Lower lobe of right lung (tissue), 2 donors: ENCODE measurements around the gene CCDC181. TPM values are rescaled to one million over a fixed set of nuclear protein-coding genes. Genes with fewer than 3 reads are reported as not detected.

Experiments
- ATAC-seq, 2 donors: fragments of 200-7000 bp; cut with Tn5 transposase; one replicate each; pipeline ENCODE4 v1.9.1; 2020 to 2022; ENCODE audit warnings: mild to moderate bottlenecking in 2 of 2, moderate library complexity in 2 of 2
- DNase-seq: peaks from one replicate; pipeline ENCODE4 v3.0.0-alpha.2; 2020
- H3K27ac ChIP-seq: fragments of 200-600 bp; one replicate; pipeline ENCODE4 v1.8.0; 2022
- H3K27me3 ChIP-seq: fragments of 200-600 bp; one replicate; pipeline ENCODE4 v1.8.0; 2022; ENCODE audit warnings: low read depth
- H3K36me3 ChIP-seq: fragments of 200-600 bp; one replicate; pipeline ENCODE4 v1.8.0; 2022; ENCODE audit warnings: mild to moderate bottlenecking
- H3K4me1 ChIP-seq: fragments of 200-600 bp; one replicate; pipeline ENCODE4 v1.8.0; 2022
- H3K4me3 ChIP-seq: fragments of 200-600 bp; one replicate; pipeline ENCODE4 v1.8.0; 2022; ENCODE audit warnings: mild to moderate bottlenecking
- H3K9me3 ChIP-seq: fragments of 200-600 bp; one replicate; pipeline ENCODE4 v1.8.0; 2022
- intact Hi-C: fragments of 100-400 bp; cut with DNase I; formaldehyde crosslinking; loops from one replicate; pipeline ENCODE4 v1.11.0; 2022
- long read RNA-seq: library from polyadenylated mRNA; unstranded; transcript quantifications from one replicate; pipeline ENCODE4 v2.0.0, GENCODE V29; 2021
- total RNA-seq: library from RNA; stranded (reverse); fragmentation: NEBNext Ultra II Directional; extraction: Animal tissue kit (Norgen Biotek cat#: 25700); gene quantifications from one replicate; pipeline ENCODE4 v1.2.1, GENCODE V29; 2021
- TF ChIP-seq, protein P1 (sequence below): fragments of 200-600 bp; IDR thresholded peaks from one replicate; pipeline ENCODE4 v1.8.0; 2022; ENCODE audit warnings: antibody characterized with exemption, mild to moderate bottlenecking
- donor health status: DM: no; HTN: yes; CAD: no; lungs with severe emphysema.

CCDC181 gene
- total RNA-seq = 1.4 TPM
- long read RNA-seq, partial matches to known transcripts = 2 of 7 reads
- long read RNA-seq, other reads (novel, unspliced or antisense) = 1 of 7 reads

DNA sequence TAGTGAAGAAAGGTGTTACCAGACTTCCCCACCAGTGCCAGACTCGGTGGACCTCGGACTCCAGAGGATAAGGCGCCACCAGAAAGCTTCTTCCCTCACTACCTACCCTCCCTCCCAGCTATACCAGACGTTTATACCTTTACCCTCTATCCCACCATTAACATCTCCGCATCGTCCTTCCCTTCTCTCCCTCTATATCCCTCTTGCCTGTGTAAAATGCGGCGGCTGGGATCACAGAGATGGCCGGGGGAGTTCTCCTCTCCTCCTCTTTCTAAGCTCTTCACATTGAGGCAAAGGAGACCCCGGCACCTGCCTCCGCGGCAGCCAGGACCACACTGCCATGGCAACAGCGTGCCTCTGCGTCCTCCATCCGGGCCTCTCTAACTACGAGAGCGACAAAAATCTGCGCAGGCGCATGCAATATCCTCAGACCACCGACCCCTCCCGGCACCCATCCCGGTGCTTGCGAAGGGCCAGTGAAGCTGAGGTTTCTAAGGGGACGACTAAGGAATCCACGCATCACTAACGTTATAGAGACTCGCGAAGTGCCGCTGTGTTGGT lies at the start of gene CCDC181:
TSS of gene CCDC181 (minus strand) at position 394 of the 561 bp plus-strand sequence. CDS start 2,547 bp downstream, outside the sequence.
- Histone ChIP-seq H3K36me3 (no peaks in the 10 kb centered on the region), H3K27me3 (peaks cover 9% of the 10 kb centered on the region), H3K4me3 (peak within 1 kb of the TSS; percentile 47), H3K27ac (no peak within 1 kb of the TSS), H3K9me3 (no peaks in the 10 kb centered on the region), H3K4me1 (peaks cover 8% of the 10 kb centered on the region)
- peak; percentile 56 for DNase-seq
- ATAC-seq = peak; percentile 60 to 81
- intact Hi-C loops = no loop called here
- TF ChIP-seq, protein P1, sequence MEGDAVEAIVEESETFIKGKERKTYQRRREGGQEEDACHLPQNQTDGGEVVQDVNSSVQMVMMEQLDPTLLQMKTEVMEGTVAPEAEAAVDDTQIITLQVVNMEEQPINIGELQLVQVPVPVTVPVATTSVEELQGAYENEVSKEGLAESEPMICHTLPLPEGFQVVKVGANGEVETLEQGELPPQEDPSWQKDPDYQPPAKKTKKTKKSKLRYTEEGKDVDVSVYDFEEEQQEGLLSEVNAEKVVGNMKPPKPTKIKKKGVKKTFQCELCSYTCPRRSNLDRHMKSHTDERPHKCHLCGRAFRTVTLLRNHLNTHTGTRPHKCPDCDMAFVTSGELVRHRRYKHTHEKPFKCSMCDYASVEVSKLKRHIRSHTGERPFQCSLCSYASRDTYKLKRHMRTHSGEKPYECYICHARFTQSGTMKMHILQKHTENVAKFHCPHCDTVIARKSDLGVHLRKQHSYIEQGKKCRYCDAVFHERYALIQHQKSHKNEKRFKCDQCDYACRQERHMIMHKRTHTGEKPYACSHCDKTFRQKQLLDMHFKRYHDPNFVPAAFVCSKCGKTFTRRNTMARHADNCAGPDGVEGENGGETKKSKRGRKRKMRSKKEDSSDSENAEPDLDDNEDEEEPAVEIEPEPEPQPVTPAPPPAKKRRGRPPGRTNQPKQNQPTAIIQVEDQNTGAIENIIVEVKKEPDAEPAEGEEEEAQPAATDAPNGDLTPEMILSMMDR = no peak

GRCh38 chr1:169475806-169476387 lies 48.6 kb upstream of the CCDC181 start:
- Histone ChIP-seq H3K27ac (no peak overlapping the region), H3K9me3 (no peaks in the 10 kb centered on the region), H3K27me3 (no peaks in the 10 kb centered on the region), H3K36me3 (peaks cover 19% of the 10 kb centered on the region), H3K4me1 (no peaks in the 10 kb centered on the region), H3K4me3 (no peak overlapping the region)
- TF ChIP-seq, protein P1 = no peak
- intact Hi-C loops = no loop called here
- no peak for ATAC-seq
- DNase-seq = no peak

DNA sequence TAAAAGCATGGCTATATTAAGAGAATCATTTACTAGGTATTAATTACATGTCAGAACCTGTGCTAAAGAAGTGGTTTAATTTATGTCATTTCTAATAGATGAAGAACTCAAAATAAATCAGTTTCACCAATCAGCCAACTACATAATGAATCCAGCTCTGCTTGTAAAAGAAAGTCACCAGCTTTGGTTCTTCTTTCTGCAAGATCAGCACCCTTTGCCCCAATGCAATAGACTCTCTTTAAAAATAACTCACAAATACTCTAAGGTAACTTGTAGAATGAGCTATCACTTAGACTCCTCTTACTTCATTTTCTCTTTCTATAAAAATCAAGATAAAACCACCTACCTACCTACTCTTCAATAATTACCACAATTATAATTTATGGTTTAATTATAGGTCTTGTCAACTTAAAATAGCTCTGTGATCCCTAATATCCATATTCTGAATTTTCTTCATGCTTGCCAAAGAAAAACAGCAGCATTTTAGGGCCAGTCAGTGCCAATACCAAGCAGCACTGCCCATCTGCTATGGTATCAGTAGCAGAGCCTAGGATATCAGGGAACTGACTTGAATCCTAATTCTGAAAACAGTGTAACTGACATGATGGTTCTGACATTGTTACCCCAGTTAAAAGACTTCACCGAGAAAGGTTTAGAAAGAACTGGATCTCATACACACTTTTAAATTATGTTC lies 47.2 kb upstream of the CCDC181 start:
- peaks cover 19% of the 10 kb centered on the region for H3K36me3 ChIP-seq
- no peak overlapping the region for H3K4me3 ChIP-seq
- no peak overlapping the region for H3K27ac ChIP-seq
- intact Hi-C loops = no loop called here
- ATAC-seq = no peak
- H3K9me3 ChIP-seq = no peaks in the 10 kb centered on the region
- H3K27me3 ChIP-seq = no peaks in the 10 kb centered on the region
- TF ChIP-seq, protein P1 = no peak
- no peaks in the 10 kb centered on the region for H3K4me1 ChIP-seq
- DNase-seq = no peak

- Histone ChIP-seq H3K36me3 (peaks cover 27% of the 10 kb centered on the region), H3K27ac (no peak overlapping the region), H3K9me3 (no peaks in the 10 kb centered on the region), H3K4me3 (no peak overlapping the region), H3K4me1 (no peaks in the 10 kb centered on the region), H3K27me3 (no peaks in the 10 kb centered on the region)
- TF ChIP-seq, protein P1 = no peak
- DNase-seq (no peak), ATAC-seq (peak in 1 of 2 donors; percentile 58)
- intact Hi-C loops = no loop called here
Observed at GRCh38 chr1:169473347-169473746, 46.1 kb upstream of the CCDC181 start.

GRCh38 chr1:169472738-169473137 lies 45.5 kb upstream of the CCDC181 start:
- DNase-seq (no peak), ATAC-seq (peak in 1 of 2 donors; percentile 56)
- intact Hi-C loops = no loop called here
- H3K36me3 ChIP-seq = peaks cover 33% of the 10 kb centered on the region
- no peak overlapping the region for H3K27ac ChIP-seq
- TF ChIP-seq, protein P1 = no peak
- no peaks in the 10 kb centered on the region for H3K9me3 ChIP-seq
- H3K4me3 ChIP-seq = no peak overlapping the region
- no peaks in the 10 kb centered on the region for H3K4me1 ChIP-seq
- no peaks in the 10 kb centered on the region for H3K27me3 ChIP-seq
